Measurements from ENCODE around the gene CBX5.
A peak's percentile ranks its signal among the peaks of the same experiment; 100 is the strongest.
"Not testable (repeated sequence)": the region's sequence is repeated elsewhere in the genome, so short reads cannot be mapped to it uniquely, and the experiment has no call there.

The CBX5 gene

DNA sequence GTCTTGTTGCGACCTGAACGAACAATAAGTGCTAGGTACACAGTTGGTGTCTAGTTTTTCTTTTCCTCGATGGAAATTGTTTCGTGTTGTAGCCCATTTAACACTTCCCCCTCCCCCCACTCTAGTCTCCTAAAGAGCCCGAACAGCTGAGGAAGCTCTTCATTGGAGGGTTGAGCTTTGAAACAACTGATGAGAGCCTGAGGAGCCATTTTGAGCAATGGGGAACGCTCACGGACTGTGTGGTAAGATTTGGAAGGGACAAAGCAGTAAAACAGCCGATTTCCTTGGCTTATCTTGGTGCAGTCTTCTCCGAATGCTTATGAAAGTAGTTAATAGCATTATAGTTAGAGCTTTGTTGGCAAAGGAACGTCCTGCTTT, 1.3 kb upstream of the CBX5 start:
- not testable (repeated sequence) for H3K27me3 ChIP-seq (replicated peaks in 2 of 5; ENCODE audit: control insufficient read depth in 4 of 5, insufficient read depth in 5 of 5, low read length in 4 of 5); DNase-seq; H3K9me3 ChIP-seq (ENCODE audit: control extremely low read depth in 1 of 5, control insufficient read depth in 4 of 5, insufficient read depth in 2 of 5, low read depth in 1 of 5, low read length in 4 of 5)
- Histone ChIP-seq H3K36me3 (ENCODE audit: control insufficient read depth in 4 of 4, insufficient read depth in 4 of 4, low read length in 3 of 4) (peaks cover 14 to 56% (median 33%) of the 10 kb centered on the region in 4 experiments), H3K27ac (ENCODE audit: insufficient read depth in 1 of 2, low read depth in 1 of 2, low read length in 2 of 2, poor library complexity in 1 of 2, severe bottlenecking in 2 of 2) (peak overlapping the region; percentile 99), H3K4me1 (ENCODE audit: control extremely low read depth in 1 of 4, control insufficient read depth in 4 of 4, insufficient read depth in 4 of 4, low read length in 3 of 4) (peaks cover 45 to 81% (median 57%) of the 10 kb centered on the region in 4 experiments), H3K4me3 (ENCODE audit: control insufficient read depth in 1 of 7, extremely low read depth in 1 of 7, insufficient read depth in 4 of 7, low read depth in 2 of 7, low read length in 6 of 7) (peak overlapping the region; percentile 46 to 99 (median 96))
- ChIA-PET POLR2A (interaction anchor here (0.6 to 3.1 kb wide), 6 partner anchors 12 to 157 kb away, joined by 3 to 18 read pairs (median 6); partner anchors contain the start of gene COPZ1), CTCF (interaction anchor here (0.8 to 2.7 kb wide), 6 partner anchors 11 to 98 kb away, joined by 4 to 18 read pairs (median 5); partner anchors contain the start of gene COPZ1)
- WGBS (ENCODE audit: insufficient coverage) = 0% methylated on average over 5 of the region's 10 CpGs

DNA sequence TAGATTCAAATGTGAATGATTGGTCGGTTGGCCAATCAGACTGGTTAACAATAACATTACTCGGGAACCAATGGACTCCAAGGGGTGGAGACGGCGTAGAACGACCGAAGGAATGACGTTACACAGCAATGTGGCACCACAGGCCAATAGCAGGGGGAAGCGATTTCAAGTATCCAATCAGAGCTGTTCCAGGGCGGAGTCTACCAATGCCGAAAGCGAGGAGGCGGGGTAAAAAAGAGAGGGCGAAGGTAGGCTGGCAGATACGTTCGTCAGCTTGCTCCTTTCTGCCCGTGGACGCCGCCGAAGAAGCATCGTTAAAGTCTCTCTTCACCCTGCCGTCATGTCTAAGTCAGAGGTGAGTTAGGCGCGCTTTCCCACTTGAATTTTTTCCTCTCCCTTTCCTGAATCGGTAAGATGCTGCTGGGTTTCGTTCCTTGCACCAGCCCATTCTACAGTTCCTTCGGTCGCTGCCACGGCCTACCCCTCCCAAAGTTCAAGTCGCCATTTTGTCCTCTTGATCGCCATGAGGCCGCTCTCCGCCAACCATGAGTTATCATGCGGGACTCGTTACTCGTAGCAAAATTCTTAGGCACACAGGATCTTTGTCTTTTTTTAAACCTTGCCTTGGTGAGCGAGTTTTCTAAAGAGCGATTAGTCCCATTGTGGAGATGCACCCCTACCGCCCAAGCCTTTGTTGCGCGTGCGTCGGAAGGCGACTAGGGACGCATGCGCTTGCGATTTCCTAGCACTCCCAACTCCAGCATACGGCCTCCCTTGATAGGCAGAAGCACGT, 742 bp upstream of the CBX5 start, which contains the start of gene HNRNPA1:
Gene HNRNPA1 (plus strand): TSS at position 259 of the 793 bp plus-strand sequence. CDS start 82 bp downstream, at position 341.
- H3K4me1 ChIP-seq (ENCODE audit: control extremely low read depth in 1 of 4, control insufficient read depth in 4 of 4, insufficient read depth in 4 of 4, low read length in 3 of 4) = peaks cover 40 to 76% (median 53%) of the 10 kb centered on the region in 4 experiments
- CTCF ChIA-PET = interaction anchor here (0.8 to 2.7 kb wide), 9 partner anchors 10 to 99 kb away, joined by 4 to 18 read pairs (median 5); partner anchors contain the start of gene COPZ1
- no peaks in the 10 kb centered on the region for H3K9me3 ChIP-seq (ENCODE audit: control extremely low read depth in 1 of 5, control insufficient read depth in 4 of 5, insufficient read depth in 2 of 5, low read depth in 1 of 5, low read length in 4 of 5)
- H3K36me3 ChIP-seq (ENCODE audit: control insufficient read depth in 4 of 4, insufficient read depth in 4 of 4, low read length in 3 of 4) = peaks cover 9 to 51% (median 30%) of the 10 kb centered on the region in 4 experiments
- under 1% methylated on average over 46 of the region's 48 CpGs for WGBS (ENCODE audit: insufficient coverage)
- peak within 1 kb of the TSS; percentile 99 for H3K27ac ChIP-seq (ENCODE audit: insufficient read depth in 1 of 2, low read depth in 1 of 2, low read length in 2 of 2, poor library complexity in 1 of 2, severe bottlenecking in 2 of 2)
- DNase-seq = peak; percentile 100
- peak within 1 kb of the TSS; percentile 71 to 99 (median 96) for H3K4me3 ChIP-seq (ENCODE audit: control insufficient read depth in 1 of 7, extremely low read depth in 1 of 7, insufficient read depth in 4 of 7, low read depth in 2 of 7, low read length in 6 of 7)
- POLR2A ChIA-PET = interaction anchor here (0.6 to 3.1 kb wide), 21 partner anchors 9 to 1458 kb away, joined by 3 to 18 read pairs (median 4); partner anchors contain the start of genes COPZ1 and NFE2
- H3K27me3 ChIP-seq (replicated peaks in 2 of 5; ENCODE audit: control insufficient read depth in 4 of 5, insufficient read depth in 5 of 5, low read length in 4 of 5) = no peaks in the 10 kb centered on the region

DNA sequence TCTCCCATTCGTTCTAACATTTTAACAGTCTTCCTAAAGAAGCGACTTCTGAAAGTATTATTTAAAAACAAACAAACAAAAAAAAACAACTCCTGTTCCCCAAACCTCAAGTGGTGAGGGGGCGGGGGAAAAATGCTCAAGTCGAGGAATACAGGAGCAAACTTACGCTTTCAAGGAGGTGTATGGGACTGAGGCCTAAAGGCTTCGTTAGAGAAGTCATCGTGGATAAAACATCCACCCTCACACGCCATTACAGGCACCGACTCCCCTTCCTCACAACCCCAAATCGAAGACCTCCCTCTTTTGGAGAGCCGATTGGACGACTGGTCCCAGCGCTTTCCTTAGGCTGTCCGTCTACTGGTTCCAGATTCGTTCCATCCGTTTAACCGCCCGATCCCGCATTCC, 693 bp downstream of the CBX5 start:
- POLR2A ChIA-PET = interaction anchor here (1.1 to 3.1 kb wide), 5 partner anchors 13 to 80 kb away, joined by 3 to 18 read pairs (median 5); no protein-coding TSS in a partner anchor
- Histone ChIP-seq H3K4me3 (ENCODE audit: control insufficient read depth in 1 of 7, extremely low read depth in 1 of 7, insufficient read depth in 4 of 7, low read depth in 2 of 7, low read length in 6 of 7) (peak overlapping the region; percentile 71 to 97 (median 90)), H3K27me3 (replicated peaks in 2 of 5; ENCODE audit: control insufficient read depth in 4 of 5, insufficient read depth in 5 of 5, low read length in 4 of 5) (no peaks in the 10 kb centered on the region), H3K36me3 (ENCODE audit: control insufficient read depth in 4 of 4, insufficient read depth in 4 of 4, low read length in 3 of 4) (peaks cover 8 to 42% (median 25%) of the 10 kb centered on the region in 4 experiments), H3K27ac (ENCODE audit: insufficient read depth in 1 of 2, low read depth in 1 of 2, low read length in 2 of 2, poor library complexity in 1 of 2, severe bottlenecking in 2 of 2) (peak overlapping the region; percentile 99), H3K4me1 (ENCODE audit: control extremely low read depth in 1 of 4, control insufficient read depth in 4 of 4, insufficient read depth in 4 of 4, low read length in 3 of 4) (peaks cover 39 to 66% (median 44%) of the 10 kb centered on the region in 4 experiments), H3K9me3 (ENCODE audit: control extremely low read depth in 1 of 5, control insufficient read depth in 4 of 5, insufficient read depth in 2 of 5, low read depth in 1 of 5, low read length in 4 of 5) (no peaks in the 10 kb centered on the region)
- CTCF ChIA-PET = interaction anchor here (0.6 to 2.7 kb wide), 8 partner anchors 9 to 100 kb away, joined by 3 to 18 read pairs (median 4); no protein-coding TSS in a partner anchor
- no peak for DNase-seq
- 0% methylated on average over 16 of the region's 19 CpGs for WGBS (ENCODE audit: insufficient coverage)

DNA sequence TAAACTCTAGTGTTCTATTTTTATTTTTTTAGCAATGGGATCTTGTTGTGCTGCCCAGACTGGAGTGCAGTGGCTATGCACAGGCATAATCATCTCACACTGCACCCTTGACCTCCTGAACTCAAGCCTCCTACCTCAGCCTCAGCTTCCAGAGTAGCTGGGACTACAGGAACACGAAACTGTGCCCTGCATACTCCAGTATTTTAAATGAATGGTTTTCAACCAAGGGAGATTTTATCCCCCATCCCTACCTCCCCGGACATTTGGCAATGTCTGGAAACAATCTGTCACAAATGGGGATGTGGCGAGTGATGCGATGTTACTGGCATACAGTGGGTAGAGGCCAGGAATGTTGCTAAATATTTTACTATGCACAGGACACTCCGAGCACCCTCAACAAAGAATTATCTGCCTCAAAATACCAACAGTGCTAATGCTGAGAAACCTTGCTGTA, 2.1 kb downstream of the CBX5 start:
- H3K4me1 ChIP-seq (ENCODE audit: control extremely low read depth in 1 of 4, control insufficient read depth in 4 of 4, insufficient read depth in 4 of 4, low read length in 3 of 4) = peaks cover 28 to 52% (median 31%) of the 10 kb centered on the region in 4 experiments

DNA sequence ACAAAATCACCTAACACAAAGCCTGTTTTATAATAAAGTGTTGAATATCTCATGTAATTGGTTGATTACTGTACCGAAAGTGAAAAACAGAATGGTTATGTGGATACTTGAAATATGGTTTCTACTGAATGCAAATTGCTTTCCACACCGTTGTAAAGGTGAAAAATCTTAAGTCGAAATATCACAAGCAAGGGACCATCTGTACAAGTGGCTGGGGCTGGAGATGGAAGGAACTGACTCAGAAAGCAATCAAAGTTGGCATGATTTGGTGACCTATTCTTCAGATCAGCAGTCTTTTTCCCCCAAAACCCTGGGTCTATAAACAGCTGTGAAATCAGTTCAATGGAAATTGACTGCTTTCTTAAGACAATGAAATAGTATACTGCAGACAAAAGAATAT, 3.6 kb downstream of the CBX5 start:
- no peak for DNase-seq
- ChIA-PET POLR2A (interaction anchor here (0.6 kb wide), 1 partner anchor 10 kb away, joined by 3 read pairs; no protein-coding TSS in a partner anchor), CTCF (interaction anchor here (1.5 kb wide), 1 partner anchor 24 kb away, joined by 4 read pairs; no protein-coding TSS in a partner anchor)
- Histone ChIP-seq H3K27ac (ENCODE audit: insufficient read depth in 1 of 2, low read depth in 1 of 2, low read length in 2 of 2, poor library complexity in 1 of 2, severe bottlenecking in 2 of 2) (no peak overlapping the region), H3K9me3 (ENCODE audit: control extremely low read depth in 1 of 5, control insufficient read depth in 4 of 5, insufficient read depth in 2 of 5, low read depth in 1 of 5, low read length in 4 of 5) (no peaks in the 10 kb centered on the region), H3K4me3 (ENCODE audit: control insufficient read depth in 1 of 7, extremely low read depth in 1 of 7, insufficient read depth in 4 of 7, low read depth in 2 of 7, low read length in 6 of 7) (no peak overlapping the region), H3K36me3 (ENCODE audit: control insufficient read depth in 4 of 4, insufficient read depth in 4 of 4, low read length in 3 of 4) (peaks cover 4 to 30% (median 12%) of the 10 kb centered on the region in 4 experiments), H3K4me1 (ENCODE audit: control extremely low read depth in 1 of 4, control insufficient read depth in 4 of 4, insufficient read depth in 4 of 4, low read length in 3 of 4) (peaks cover 14 to 37% (median 22%) of the 10 kb centered on the region in 4 experiments), H3K27me3 (replicated peaks in 2 of 5; ENCODE audit: control insufficient read depth in 4 of 5, insufficient read depth in 5 of 5, low read length in 4 of 5) (no peaks in the 10 kb centered on the region)
- 100% methylated on average over 2 of the region's 3 CpGs for WGBS (ENCODE audit: insufficient coverage)

More for the DNA sequence above, 2.1 kb downstream of the CBX5 start:
- Histone ChIP-seq H3K36me3 (ENCODE audit: control insufficient read depth in 4 of 4, insufficient read depth in 4 of 4, low read length in 3 of 4) (peaks cover 7 to 41% (median 18%) of the 10 kb centered on the region in 4 experiments), H3K4me3 (ENCODE audit: control insufficient read depth in 1 of 7, extremely low read depth in 1 of 7, insufficient read depth in 4 of 7, low read depth in 2 of 7, low read length in 6 of 7) (peak overlapping the region in 6 of 7 experiments; percentile 88 to 97 (median 91)), H3K27me3 (replicated peaks in 2 of 5; ENCODE audit: control insufficient read depth in 4 of 5, insufficient read depth in 5 of 5, low read length in 4 of 5) (no peaks in the 10 kb centered on the region), H3K27ac (ENCODE audit: insufficient read depth in 1 of 2, low read depth in 1 of 2, low read length in 2 of 2, poor library complexity in 1 of 2, severe bottlenecking in 2 of 2) (peak overlapping the region; percentile 99), H3K9me3 (ENCODE audit: control extremely low read depth in 1 of 5, control insufficient read depth in 4 of 5, insufficient read depth in 2 of 5, low read depth in 1 of 5, low read length in 4 of 5) (no peaks in the 10 kb centered on the region)
- no peak for DNase-seq
- CTCF ChIA-PET = interaction anchor here (1.0 kb wide), 2 partner anchors 8 to 118 kb away, joined by 3 read pairs; no protein-coding TSS in a partner anchor
- no CpG with 5 or more reads among the region's 5 CpGs for WGBS (ENCODE audit: insufficient coverage)
- POLR2A ChIA-PET = no interaction called here

DNA sequence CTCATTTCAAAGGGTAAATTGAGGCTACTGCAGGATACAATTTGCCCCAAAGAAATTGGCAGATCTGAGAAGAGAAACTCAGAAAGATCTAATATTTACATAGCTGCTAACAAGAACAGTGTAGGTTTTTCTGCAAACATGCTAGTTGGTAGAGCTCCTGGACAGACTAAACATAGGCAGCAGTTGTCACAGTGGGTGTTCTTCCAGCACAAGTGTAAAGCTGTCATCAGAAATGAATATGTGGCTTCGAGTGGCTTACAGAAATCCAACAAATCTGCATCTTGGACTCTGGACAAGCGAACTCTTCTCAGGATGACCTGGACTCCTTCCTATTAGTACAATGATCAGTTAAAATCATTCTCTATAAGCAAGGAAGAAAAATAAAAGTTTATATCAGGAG, 5.9 kb downstream of the CBX5 start:
- WGBS (ENCODE audit: insufficient coverage) = no CpG with 5 or more reads among the region's 2 CpGs
- Histone ChIP-seq H3K4me3 (ENCODE audit: control insufficient read depth in 1 of 7, extremely low read depth in 1 of 7, insufficient read depth in 4 of 7, low read depth in 2 of 7, low read length in 6 of 7) (no peak overlapping the region), H3K27ac (ENCODE audit: insufficient read depth in 1 of 2, low read depth in 1 of 2, low read length in 2 of 2, poor library complexity in 1 of 2, severe bottlenecking in 2 of 2) (no peak overlapping the region), H3K36me3 (ENCODE audit: control insufficient read depth in 4 of 4, insufficient read depth in 4 of 4, low read length in 3 of 4) (peaks cover 3 to 26% (median 11%) of the 10 kb centered on the region in 4 experiments), H3K4me1 (ENCODE audit: control extremely low read depth in 1 of 4, control insufficient read depth in 4 of 4, insufficient read depth in 4 of 4, low read length in 3 of 4) (peaks cover 12 to 26% (median 21%) of the 10 kb centered on the region in 4 experiments), H3K9me3 (ENCODE audit: control extremely low read depth in 1 of 5, control insufficient read depth in 4 of 5, insufficient read depth in 2 of 5, low read depth in 1 of 5, low read length in 4 of 5) (no peaks in the 10 kb centered on the region), H3K27me3 (replicated peaks in 2 of 5; ENCODE audit: control insufficient read depth in 4 of 5, insufficient read depth in 5 of 5, low read length in 4 of 5) (no peaks in the 10 kb centered on the region)
- ChIA-PET POLR2A (no interaction called here), CTCF (interaction anchor here (0.6 to 1.8 kb wide), 4 partner anchors 9 to 166 kb away, joined by 3 to 5 read pairs (median 4); no protein-coding TSS in a partner anchor)
- no peak for DNase-seq
